Raji (cell line): Measurements from ENCODE around the gene MTR.

Experiments used
- POLR2A ChIP-seq: IDR thresholded peaks from 2 replicates; pipeline ENCODE4 v1.6.1; 2011; ENCODE audit warnings: low read depth, low read length, control low read depth; ENCODE audit not compliant: insufficient read depth

The MTR gene

GRCh38 chr1:236890152-236891056, 95.3 kb downstream of the MTR start:
- no peak for TF ChIP-seq POLR2A

DNA sequence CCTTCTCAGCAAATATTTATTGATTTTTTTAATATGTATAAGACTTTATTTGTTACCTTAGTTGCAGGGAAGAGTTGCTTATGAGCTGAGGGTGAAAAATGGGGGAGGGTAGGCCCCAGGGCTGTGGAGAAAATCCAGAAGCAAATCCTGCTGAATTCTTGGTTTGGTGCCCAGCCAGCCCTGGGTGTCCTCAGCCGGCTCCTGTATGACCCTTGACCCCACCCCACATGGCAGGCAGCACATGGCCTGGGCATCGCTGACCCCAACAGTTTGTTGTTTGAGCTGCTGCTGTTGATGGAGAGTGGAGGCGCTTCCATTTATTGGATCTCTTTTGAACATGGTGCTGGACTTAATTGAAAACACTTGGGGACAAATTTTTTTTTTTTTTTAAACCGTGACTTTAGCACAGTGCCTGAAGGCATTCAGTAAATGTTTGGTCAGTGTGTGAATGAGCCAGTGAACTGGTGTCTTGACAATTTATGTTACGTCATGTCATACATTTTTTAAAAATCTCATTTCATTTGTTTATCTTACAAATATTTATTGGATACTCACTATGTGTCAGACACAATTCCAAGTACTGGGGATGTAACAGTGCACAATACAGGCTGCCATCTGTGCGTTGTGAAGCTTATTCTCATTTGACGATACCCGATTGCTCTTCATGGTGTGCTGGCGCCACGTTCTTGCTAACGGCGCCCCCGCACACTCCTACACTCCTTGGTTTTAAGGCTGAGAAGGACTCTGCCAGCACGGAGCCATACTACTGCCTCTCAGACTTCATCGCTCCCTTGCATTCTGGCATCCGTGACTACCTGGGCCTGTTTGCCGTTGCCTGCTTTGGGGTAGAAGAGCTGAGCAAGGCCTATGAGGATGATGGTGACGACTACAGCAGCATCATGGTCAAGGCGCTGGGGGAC, 98.8 kb downstream of the MTR start:
- no peak for TF ChIP-seq POLR2A

- no peak for TF ChIP-seq POLR2A
These were observed 100.7 kb downstream of the MTR start for GRCh38 chr1:236895665-236896387.

DNA sequence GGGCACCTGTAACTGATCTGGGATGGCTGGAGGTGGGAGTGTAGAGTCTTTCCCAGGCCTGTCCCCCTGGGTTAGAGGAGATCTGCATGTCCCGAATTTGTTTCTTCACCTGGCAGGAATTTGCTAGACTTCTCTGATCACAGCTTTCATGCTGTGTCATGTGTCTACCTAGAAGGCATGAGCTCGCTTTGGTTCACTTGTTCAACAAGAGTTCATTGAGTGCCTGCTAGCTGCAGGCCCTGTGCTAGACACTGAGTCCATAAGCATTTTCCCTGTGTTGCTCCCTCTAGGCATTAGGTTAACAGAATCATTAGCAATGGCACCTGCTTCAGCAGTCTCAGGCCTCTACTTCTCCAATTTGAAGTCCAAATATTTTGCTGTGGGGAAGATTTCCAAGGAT, 101.6 kb downstream of the MTR start:
- TF ChIP-seq POLR2A = no peak

DNA sequence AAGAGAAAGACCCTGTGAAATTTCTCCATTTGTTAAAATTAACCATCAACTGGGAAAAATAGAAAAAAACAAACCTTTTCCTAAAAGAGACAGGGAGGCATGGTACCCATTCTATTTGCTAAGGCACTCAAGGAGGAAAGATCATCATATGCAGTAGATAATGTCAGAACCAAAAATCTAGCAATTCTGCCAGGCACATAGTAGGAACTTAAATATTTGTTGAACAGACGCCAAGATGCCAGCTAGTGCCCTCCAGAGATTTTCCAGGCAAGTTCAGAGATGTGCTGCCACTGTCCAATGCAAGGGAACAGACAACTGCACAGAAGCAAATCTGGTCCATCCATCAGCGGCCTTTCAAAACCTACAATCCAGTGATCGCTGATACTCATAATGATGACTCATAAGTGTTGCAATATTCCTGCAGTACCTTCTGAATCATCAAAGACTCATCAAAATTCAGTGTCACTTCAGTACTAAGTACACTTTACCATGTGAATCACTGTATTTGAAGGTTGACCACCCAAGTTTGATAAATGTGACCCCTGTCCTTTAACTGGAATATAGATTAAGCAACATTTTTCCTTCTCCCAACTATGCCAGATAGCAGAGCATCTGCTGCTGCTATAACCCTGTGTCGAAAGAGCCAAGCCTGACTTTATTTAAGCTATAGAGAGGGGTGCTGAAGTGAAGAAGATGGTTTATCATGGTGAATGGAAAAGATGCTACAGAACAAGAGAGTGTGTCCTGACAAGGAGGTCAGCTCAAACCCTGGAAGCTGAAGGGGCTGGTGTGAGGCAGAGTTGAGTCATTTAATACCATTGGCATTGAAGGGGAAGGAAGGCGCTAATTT, 110.0 kb downstream of the MTR start:
- no peak for TF ChIP-seq POLR2A

DNA sequence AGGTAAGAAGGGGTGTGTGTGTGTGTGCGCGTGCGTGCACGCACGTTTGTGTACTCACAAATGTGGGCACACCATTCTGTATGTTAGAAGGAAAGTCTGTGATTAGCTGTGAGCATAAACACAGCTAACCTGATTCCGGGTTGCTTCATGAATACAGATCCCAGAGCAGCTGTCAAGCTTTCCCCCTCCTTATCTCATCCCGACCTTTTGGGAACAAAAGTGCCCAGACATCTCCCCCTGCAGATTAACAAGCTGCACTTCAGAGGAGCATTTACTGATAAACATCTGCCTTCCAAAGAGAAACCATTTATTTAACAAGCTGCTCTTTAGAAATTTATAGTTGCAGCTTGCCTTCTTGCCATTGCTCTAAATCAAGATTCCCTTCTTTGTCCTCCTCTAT, 112.1 kb downstream of the MTR start:
- no peak for TF ChIP-seq POLR2A

DNA sequence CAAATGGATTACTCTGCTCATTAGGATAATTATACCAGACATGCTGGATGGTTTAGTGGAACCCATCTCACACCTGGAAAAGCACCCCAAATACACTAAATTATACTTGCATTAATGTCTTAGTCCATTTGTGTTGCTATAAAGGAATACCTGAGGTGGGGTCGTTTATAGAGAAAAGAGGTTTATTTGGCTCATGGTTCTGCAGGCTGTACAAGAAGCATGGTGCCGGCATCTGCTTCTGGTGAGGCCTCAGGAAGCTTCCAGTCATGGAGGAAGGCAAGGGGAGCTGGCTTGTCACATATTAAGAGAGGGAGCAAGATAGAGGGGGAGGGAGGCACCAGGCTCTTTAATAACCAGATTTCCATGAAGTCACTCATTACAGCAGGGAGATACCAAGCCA, 113.6 kb downstream of the MTR start:
- no peak for TF ChIP-seq POLR2A

- no peak for TF ChIP-seq POLR2A
These were observed 118.4 kb downstream of the MTR start for GRCh38 chr1:236913371-236914037.

DNA sequence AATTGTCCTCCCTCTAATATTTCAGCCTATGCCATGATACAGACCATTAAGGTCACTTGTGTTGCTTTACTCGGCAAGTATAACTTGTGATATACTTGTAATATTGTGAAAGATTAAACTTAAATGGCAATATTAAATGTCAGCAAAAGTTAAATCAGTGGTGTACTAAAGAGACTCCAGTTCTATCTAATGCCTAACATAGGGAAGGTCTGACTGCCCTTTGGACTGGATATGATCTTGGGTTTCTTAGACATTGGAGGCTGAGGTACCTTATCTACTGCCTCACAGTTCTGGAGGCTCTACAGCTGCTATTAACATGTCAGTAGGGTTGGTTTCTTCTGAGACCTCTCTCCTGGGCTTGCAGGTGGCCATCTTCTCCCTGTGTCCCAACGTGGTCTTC, 119.3 kb downstream of the MTR start:
- no peak for TF ChIP-seq POLR2A

DNA sequence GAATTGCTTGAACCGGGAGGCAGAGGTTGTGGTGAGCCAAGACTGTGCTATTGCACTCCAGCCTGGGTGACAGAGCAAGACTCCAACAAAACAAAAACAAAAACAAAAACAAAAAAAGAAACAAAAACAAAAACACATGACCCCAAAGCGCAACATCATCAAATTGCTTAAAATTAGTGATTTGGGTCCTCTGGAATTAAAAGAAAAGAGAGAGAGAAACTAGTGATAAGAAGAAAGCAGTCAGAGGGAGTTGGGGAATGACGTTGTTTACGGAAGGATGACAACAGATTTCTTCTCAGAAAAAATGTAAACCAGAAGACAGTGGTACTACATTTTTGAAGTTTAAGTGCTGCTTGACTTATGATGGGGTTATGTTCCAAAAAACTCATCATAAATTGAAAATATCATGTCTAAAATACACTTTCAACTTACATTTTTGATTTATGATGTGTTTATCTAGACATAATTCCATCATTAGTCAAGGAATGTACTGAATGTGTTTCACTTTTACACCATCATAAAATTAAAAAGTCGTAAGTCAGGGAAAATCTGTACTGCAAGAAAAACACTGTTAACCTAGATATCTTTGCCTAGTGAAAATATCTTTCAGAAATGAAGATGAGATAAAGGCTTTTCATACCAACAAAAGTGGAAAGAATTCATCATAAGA, 121.2 kb downstream of the MTR start:
- no peak for TF ChIP-seq POLR2A

DNA sequence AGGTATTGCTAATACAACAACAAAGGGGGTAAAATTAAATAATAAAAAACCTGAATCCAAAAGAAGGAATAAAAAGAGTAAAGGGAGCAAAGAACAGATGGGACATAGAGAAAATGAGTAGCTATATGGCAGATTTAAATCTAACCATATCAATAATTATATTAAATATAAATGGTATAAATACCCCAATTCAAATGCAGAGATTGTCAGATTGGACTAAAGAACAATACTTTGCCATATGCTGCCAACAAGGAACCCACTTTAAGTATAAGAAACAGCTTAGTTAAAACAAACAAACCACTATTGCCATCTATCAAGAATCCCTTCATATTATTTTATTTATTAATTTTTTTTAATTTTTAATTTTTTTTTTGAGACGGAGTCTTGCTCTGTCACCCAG, 122.4 kb downstream of the MTR start:
- no peak for TF ChIP-seq POLR2A

GRCh38 chr1:236920286-236920894, 125.3 kb downstream of the MTR start:
- no peak for TF ChIP-seq POLR2A

GRCh38 chr1:236921610-236922009, 126.5 kb downstream of the MTR start:
- TF ChIP-seq POLR2A = no peak
